Measurements from ENCODE around the gene TMC6.
"Not testable (repeated sequence)": the region's sequence is repeated elsewhere in the genome, so short reads cannot be mapped to it uniquely, and the experiment has no call there.

The TMC6 gene

GRCh38 chr17:78116411-78116810 is 12.1 kb downstream of the TMC6 start:
- Histone ChIP-seq H3K4me2 (ENCODE audit: low read depth, low read length, poor library complexity, severe bottlenecking) (no peak overlapping the region), H2AFZ (ENCODE audit: low read length) (no peak overlapping the region), H3K9me3 (ENCODE audit: insufficient read depth, low read depth, low read length) (no peaks in the 10 kb centered on the region), H3K9me2 (replicated peaks; ENCODE audit: low read depth, low read length) (no peaks in the 10 kb centered on the region), H3K4me3 (ENCODE audit: low read length, poor library complexity, severe bottlenecking) (no peak overlapping the region), H3K79me2 (ENCODE audit: insufficient read depth, low read length) (peaks cover 12% of the 10 kb centered on the region; the same call in 1 of the 2 replicates), H4K20me1 (ENCODE audit: insufficient read depth, low read length, poor library complexity, severe bottlenecking) (peaks cover 18% of the 10 kb centered on the region), H3K36me3 (ENCODE audit: insufficient read depth, low read length) (peaks cover 5% of the 10 kb centered on the region; the same call in 1 of the 2 replicates), H3K27me3 (ENCODE audit: insufficient read depth, low read length, poor library complexity, severe bottlenecking) (no peaks in the 10 kb centered on the region), H3F3A (ENCODE audit: low read depth) (no peaks in the 10 kb centered on the region), H3K4me1 (ENCODE audit: insufficient read depth, low read length, poor library complexity, severe bottlenecking) (peaks cover 15% of the 10 kb centered on the region), H3K9ac (ENCODE audit: low read depth, low read length, poor library complexity, severe bottlenecking) (no peak overlapping the region)
- TF ChIP-seq, protein P1, sequence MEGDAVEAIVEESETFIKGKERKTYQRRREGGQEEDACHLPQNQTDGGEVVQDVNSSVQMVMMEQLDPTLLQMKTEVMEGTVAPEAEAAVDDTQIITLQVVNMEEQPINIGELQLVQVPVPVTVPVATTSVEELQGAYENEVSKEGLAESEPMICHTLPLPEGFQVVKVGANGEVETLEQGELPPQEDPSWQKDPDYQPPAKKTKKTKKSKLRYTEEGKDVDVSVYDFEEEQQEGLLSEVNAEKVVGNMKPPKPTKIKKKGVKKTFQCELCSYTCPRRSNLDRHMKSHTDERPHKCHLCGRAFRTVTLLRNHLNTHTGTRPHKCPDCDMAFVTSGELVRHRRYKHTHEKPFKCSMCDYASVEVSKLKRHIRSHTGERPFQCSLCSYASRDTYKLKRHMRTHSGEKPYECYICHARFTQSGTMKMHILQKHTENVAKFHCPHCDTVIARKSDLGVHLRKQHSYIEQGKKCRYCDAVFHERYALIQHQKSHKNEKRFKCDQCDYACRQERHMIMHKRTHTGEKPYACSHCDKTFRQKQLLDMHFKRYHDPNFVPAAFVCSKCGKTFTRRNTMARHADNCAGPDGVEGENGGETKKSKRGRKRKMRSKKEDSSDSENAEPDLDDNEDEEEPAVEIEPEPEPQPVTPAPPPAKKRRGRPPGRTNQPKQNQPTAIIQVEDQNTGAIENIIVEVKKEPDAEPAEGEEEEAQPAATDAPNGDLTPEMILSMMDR (conservative IDR thresholded peaks at IDR 0.05; ENCODE audit: low read length), result no peak
- TF ChIP-seq EZH2phosphoT487 (IDR thresholded peaks at IDR 0.05; ENCODE audit: borderline replicate concordance), result no peak

DNA sequence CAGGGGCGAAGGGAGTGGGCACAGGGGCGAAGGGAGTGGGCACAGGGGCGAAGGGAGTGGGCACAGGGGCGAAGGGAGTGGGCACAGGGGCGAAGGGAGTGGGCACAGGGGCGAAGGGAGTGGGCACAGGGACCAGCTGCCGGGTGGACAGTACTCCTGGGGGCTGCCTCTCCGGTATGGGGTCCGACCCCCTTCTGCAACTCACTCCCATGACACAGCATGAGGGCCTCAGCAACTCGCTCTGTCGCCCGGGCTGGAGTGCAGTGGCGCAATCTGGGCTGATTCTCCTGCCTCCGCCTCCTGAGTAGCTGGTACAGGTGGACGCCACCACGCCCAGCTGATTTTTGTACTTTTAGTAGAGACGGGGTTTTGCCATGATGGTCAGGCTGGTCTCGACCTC is 12.8 kb downstream of the TMC6 start:
- H3F3A ChIP-seq (ENCODE audit: low read depth); H3K9me3 ChIP-seq (ENCODE audit: insufficient read depth, low read depth, low read length); H3K9me2 ChIP-seq (replicated peaks; ENCODE audit: low read depth, low read length); H3K79me2 ChIP-seq (ENCODE audit: insufficient read depth, low read length); H3K4me1 ChIP-seq (ENCODE audit: insufficient read depth, low read length, poor library complexity, severe bottlenecking); H3K4me2 ChIP-seq (ENCODE audit: low read depth, low read length, poor library complexity, severe bottlenecking); H2AFZ ChIP-seq (ENCODE audit: low read length); H3K9ac ChIP-seq (ENCODE audit: low read depth, low read length, poor library complexity, severe bottlenecking); H3K36me3 ChIP-seq (ENCODE audit: insufficient read depth, low read length); H3K27me3 ChIP-seq (ENCODE audit: insufficient read depth, low read length, poor library complexity, severe bottlenecking); H3K4me3 ChIP-seq (ENCODE audit: low read length, poor library complexity, severe bottlenecking): not testable (repeated sequence)
- H4K20me1 ChIP-seq (ENCODE audit: insufficient read depth, low read length, poor library complexity, severe bottlenecking), result peaks cover 15% of the 10 kb centered on the region

DNA sequence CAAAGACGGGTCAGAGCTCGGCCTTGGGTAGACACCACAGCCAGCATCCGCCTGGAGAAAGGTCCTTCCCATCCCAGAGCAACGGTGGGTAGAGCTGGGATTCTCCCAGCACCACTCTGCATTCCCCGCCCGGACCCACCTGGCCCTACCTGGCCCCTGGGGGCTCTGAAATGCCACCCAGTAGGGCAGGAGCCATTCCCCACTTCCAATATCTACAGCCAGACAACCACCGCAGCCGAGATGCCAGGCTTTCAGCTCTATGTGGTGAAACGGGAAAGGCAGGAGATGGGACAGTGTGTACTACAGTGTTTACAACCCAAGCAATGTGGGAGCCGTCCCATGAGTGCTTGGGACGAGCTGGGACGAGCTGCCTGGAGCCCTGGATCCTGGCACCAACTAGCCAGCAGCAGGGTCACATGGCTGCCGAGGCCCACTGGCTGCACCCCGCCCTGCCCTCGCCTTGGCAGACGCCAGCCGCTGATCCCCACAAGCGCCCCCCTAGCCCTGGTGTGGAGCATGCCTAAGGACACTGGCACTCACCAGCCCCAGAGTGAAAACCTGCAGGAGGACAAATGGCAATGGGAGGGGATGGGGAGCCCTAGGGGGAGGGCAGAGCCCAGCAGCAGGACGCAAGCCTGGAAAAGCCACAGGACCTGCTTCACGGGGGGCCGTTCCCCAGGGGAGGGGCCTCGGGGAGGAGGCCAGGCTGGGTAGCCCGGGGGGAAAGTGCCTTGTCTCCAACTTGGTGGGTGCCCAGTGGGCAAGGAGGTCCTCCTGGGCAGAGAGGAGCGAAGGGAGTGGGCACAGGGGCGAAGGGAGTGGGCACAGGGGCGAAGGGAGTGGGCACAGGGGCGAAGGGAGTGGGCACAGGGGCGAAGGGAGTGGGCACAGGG is 13.5 kb downstream of the TMC6 start:
- H3K4me1 ChIP-seq (ENCODE audit: insufficient read depth, low read length, poor library complexity, severe bottlenecking), result peaks cover 4% of the 10 kb centered on the region
- H3F3A ChIP-seq (ENCODE audit: low read depth), result no peaks in the 10 kb centered on the region
- H3K9ac ChIP-seq (ENCODE audit: low read depth, low read length, poor library complexity, severe bottlenecking), result no peak overlapping the region
- no peak overlapping the region for H3K4me2 ChIP-seq (ENCODE audit: low read depth, low read length, poor library complexity, severe bottlenecking)
- peaks cover 16% of the 10 kb centered on the region; the same call in 1 of the 2 replicates for H3K36me3 ChIP-seq (ENCODE audit: insufficient read depth, low read length)
- TF ChIP-seq, protein P1 (conservative IDR thresholded peaks at IDR 0.05; ENCODE audit: low read length), result no peak
- TF ChIP-seq EZH2phosphoT487 (IDR thresholded peaks at IDR 0.05; ENCODE audit: borderline replicate concordance), result no peak
- no peaks in the 10 kb centered on the region for H3K9me3 ChIP-seq (ENCODE audit: insufficient read depth, low read depth, low read length)
- no peaks in the 10 kb centered on the region for H3K79me2 ChIP-seq (ENCODE audit: insufficient read depth, low read length)
- no peak overlapping the region for H2AFZ ChIP-seq (ENCODE audit: low read length)
- H3K4me3 ChIP-seq (ENCODE audit: low read length, poor library complexity, severe bottlenecking), result no peak overlapping the region
- peaks cover 10% of the 10 kb centered on the region for H4K20me1 ChIP-seq (ENCODE audit: insufficient read depth, low read length, poor library complexity, severe bottlenecking)
- H3K27me3 ChIP-seq (ENCODE audit: insufficient read depth, low read length, poor library complexity, severe bottlenecking), result no peaks in the 10 kb centered on the region
- H3K9me2 ChIP-seq (replicated peaks; ENCODE audit: low read depth, low read length), result no peaks in the 10 kb centered on the region

All from Loucy (cell line).